HEK293 (cell line): ENCODE data around the gene S1PR1.
A peak's percentile ranks its signal among the peaks of the same experiment; 100 is the strongest.

ENCODE experiments used
- CTCF ChIA-PET: fragments of 350-600 bp; formaldehyde crosslinking; extraction: SDS; loops from one replicate; lab custom pipeline; 2021; ENCODE audit warnings: antibody characterized with exemption; lab: Yijun Ruan, JAX
- POLR2A ChIA-PET: fragments of 300-600 bp; formaldehyde crosslinking; extraction: SDS; loops from one replicate; lab custom pipeline; 2020; ENCODE audit warnings: antibody characterized with exemption, inconsistent platforms; lab: Yijun Ruan, JAX
- H3K27ac ChIP-seq: fragments of 200-500 bp; sonication (Bioruptor generic); 2 replicates; pipeline ENCODE4 v1.5.1; 2014; ENCODE audit warnings: low read depth, low read length, control low read depth, inconsistent platforms; ENCODE audit errors: extremely low read depth
- H3K36me3 ChIP-seq, 2 experiments: fragments of 200-500 bp in 1 of 2; sonication (Bioruptor generic) in 1 of 2; 1 replicate in 1 of 2; 2 replicates in 1 of 2; pipeline ENCODE4 v1.5.1; 2014 to 2017; ENCODE audit warnings: inconsistent platforms in 2 of 2, low read length in 2 of 2; ENCODE audit not compliant: control insufficient read depth in 2 of 2, insufficient read depth in 1 of 2
- H3K4me1 ChIP-seq: fragments of 200-500 bp; sonication (Bioruptor generic); 2 replicates; pipeline ENCODE4 v1.5.1; 2014; ENCODE audit warnings: mild to moderate bottlenecking, low read length, inconsistent platforms; ENCODE audit not compliant: control insufficient read depth, insufficient read depth
- H3K4me3 ChIP-seq: 2 replicates; pipeline ENCODE4 v1.5.1; 2011; ENCODE audit warnings: low read depth, mild to moderate bottlenecking, control low read depth, low read length, moderate library complexity
- H3K9me3 ChIP-seq: fragments of 200-500 bp; sonication (Bioruptor generic); 2 replicates; pipeline ENCODE4 v1.5.1; 2014; ENCODE audit warnings: low read depth, low read length, inconsistent platforms; ENCODE audit not compliant: control insufficient read depth, insufficient read depth
- GFI1B ChIP-seq: fragments of 450-650 bp; formaldehyde crosslinking; IDR thresholded peaks from 2 replicates; pipeline ENCODE4 v1.5.1; 2016; ENCODE audit warnings: missing biosample characterization, missing genetic modification characterization
- PRDM10 ChIP-seq: fragments of 450-650 bp; formaldehyde crosslinking; IDR thresholded peaks from 2 replicates; pipeline ENCODE4 v1.5.1; 2016; ENCODE audit warnings: missing biosample characterization, missing genetic modification characterization
- SP7 ChIP-seq: fragments of 450-650 bp; formaldehyde crosslinking; IDR thresholded peaks from 2 replicates; pipeline ENCODE4 v1.5.1; 2016; ENCODE audit warnings: missing biosample characterization, missing genetic modification characterization
- ZBTB17 ChIP-seq: fragments of 450-650 bp; formaldehyde crosslinking; IDR thresholded peaks from 2 replicates; pipeline ENCODE4 v1.5.1; 2016; ENCODE audit warnings: missing biosample characterization, missing genetic modification characterization
- ZBTB49 ChIP-seq: fragments of 450-650 bp; formaldehyde crosslinking; IDR thresholded peaks from 2 replicates; pipeline ENCODE4 v1.5.1; 2016; ENCODE audit warnings: missing biosample characterization, missing genetic modification characterization, low read depth
- ZNF274 ChIP-seq, 2 experiments: fragments of 200-500 bp in 1 of 2; fragments of 450-650 bp in 1 of 2; sonication (Bioruptor generic) in 1 of 2; formaldehyde crosslinking in 1 of 2; IDR thresholded peaks; 2 replicates each; pipeline versions ENCODE4 v1.5.1 to v1.6.1; 2014 to 2016; ENCODE audit warnings: borderline replicate concordance in 1 of 2, inconsistent platforms in 1 of 2, low read length in 1 of 2, missing biosample characterization in 1 of 2, missing genetic modification characterization in 1 of 2
- ZNF391 ChIP-seq: fragments of 450-650 bp; formaldehyde crosslinking; IDR thresholded peaks from 2 replicates; pipeline ENCODE4 v1.5.1; 2016; ENCODE audit warnings: low read depth, missing biosample characterization, missing genetic modification characterization, borderline replicate concordance
- ZNF600 ChIP-seq: fragments of 450-650 bp; formaldehyde crosslinking; IDR thresholded peaks from 2 replicates; pipeline ENCODE4 v1.5.1; 2016; ENCODE audit warnings: missing biosample characterization, missing genetic modification characterization
- TF ChIP-seq, protein P1 (sequence below): fragments of 450-650 bp; formaldehyde crosslinking; conservative IDR thresholded peaks from 2 replicates; pipeline ENCODE4 v1.5.1; 2016; ENCODE audit warnings: low read depth, missing biosample characterization, missing genetic modification characterization
- TF ChIP-seq, protein P2 (sequence below): fragments of 450-650 bp; IDR thresholded peaks from 2 replicates; pipeline ENCODE4 v1.5.1; 2018; ENCODE audit warnings: missing biosample characterization, mild to moderate bottlenecking, missing genetic modification characterization
- TF ChIP-seq, protein P3 (sequence below): fragments of 450-650 bp; formaldehyde crosslinking; IDR thresholded peaks from 2 replicates; pipeline ENCODE4 v1.5.1; 2016; ENCODE audit warnings: missing biosample characterization, missing genetic modification characterization

S1PR1 gene

GRCh38 chr1:101250656-101251272 lies 13.9 kb downstream of the S1PR1 start (continued):
- TF ChIP-seq, protein P1, sequence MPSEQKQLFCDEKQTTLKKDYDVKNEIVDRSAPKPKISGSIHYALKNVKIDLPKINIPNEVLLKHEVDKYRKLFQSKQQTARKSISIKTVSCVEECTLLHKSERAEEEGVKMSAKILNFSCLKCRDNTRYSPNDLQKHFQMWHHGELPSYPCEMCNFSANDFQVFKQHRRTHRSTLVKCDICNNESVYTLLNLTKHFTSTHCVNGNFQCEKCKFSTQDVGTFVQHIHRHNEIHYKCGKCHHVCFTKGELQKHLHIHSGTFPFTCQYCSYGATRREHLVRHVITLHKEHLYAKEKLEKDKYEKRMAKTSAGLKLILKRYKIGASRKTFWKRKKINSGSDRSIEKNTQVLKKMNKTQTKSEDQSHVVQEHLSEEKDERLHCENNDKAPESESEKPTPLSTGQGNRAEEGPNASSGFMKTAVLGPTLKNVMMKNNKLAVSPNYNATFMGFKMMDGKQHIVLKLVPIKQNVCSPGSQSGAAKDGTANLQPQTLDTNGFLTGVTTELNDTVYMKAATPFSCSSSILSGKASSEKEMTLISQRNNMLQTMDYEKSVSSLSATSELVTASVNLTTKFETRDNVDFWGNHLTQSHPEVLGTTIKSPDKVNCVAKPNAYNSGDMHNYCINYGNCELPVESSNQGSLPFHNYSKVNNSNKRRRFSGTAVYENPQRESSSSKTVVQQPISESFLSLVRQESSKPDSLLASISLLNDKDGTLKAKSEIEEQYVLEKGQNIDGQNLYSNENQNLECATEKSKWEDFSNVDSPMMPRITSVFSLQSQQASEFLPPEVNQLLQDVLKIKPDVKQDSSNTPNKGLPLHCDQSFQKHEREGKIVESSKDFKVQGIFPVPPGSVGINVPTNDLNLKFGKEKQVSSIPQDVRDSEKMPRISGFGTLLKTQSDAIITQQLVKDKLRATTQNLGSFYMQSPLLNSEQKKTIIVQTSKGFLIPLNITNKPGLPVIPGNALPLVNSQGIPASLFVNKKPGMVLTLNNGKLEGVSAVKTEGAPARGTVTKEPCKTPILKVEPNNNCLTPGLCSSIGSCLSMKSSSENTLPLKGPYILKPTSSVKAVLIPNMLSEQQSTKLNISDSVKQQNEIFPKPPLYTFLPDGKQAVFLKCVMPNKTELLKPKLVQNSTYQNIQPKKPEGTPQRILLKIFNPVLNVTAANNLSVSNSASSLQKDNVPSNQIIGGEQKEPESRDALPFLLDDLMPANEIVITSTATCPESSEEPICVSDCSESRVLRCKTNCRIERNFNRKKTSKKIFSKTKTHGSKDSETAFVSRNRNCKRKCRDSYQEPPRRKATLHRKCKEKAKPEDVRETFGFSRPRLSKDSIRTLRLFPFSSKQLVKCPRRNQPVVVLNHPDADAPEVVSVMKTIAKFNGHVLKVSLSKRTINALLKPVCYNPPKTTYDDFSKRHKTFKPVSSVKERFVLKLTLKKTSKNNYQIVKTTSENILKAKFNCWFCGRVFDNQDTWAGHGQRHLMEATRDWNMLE (tag by site-specific recombination) = no peak

DNA sequence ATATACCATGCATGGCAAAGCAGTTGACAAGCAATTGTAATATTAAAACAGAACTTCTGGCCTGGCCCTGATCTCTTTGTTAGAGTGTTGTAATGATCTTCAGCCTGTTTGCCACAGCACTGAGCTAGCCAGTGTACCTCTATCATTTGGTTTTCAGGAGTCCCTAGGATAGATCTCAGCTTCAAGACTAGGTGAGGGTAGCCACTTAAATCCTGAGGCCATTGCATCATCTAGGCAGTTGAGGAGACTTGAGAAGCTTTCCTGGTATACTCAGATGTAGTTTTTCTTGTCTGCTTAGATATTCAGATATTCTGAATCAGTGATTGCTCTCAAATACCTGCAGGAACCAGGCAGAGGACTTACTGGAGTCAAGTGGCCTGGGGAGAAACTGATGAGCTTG lies 14.7 kb downstream of the S1PR1 start:
- Histone ChIP-seq H3K4me3 (no peak overlapping the region), H3K9me3 (no peaks in the 10 kb centered on the region), H3K4me1 (peaks cover 6% of the 10 kb centered on the region), H3K36me3 (no peaks in the 10 kb centered on the region), H3K27ac (peak overlapping the region; percentile 18; the same call in 1 of the 2 replicates)
- TF ChIP-seq ZBTB17 = peak; percentile 32; the same call in 1 of the 2 replicates
- TF ChIP-seq ZNF274 (IDR thresholded peaks at IDR 0.05; ENCODE audit: low read length) = no peak
- no peak for TF ChIP-seq ZNF274 (tag by site-specific recombination; IDR thresholded peaks at IDR 0.05; ENCODE audit: borderline replicate concordance)
- TF ChIP-seq ZNF600 (tag by site-specific recombination) = no peak
- TF ChIP-seq, protein P2, sequence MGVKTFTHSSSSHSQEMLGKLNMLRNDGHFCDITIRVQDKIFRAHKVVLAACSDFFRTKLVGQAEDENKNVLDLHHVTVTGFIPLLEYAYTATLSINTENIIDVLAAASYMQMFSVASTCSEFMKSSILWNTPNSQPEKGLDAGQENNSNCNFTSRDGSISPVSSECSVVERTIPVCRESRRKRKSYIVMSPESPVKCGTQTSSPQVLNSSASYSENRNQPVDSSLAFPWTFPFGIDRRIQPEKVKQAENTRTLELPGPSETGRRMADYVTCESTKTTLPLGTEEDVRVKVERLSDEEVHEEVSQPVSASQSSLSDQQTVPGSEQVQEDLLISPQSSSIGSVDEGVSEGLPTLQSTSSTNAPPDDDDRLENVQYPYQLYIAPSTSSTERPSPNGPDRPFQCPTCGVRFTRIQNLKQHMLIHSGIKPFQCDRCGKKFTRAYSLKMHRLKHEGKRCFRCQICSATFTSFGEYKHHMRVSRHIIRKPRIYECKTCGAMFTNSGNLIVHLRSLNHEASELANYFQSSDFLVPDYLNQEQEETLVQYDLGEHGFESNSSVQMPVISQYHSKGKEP (tag by site-specific recombination) = peak; percentile 45; the same call in 1 of the 2 replicates
- POLR2A ChIA-PET = interaction anchor here (1.3 to 2.5 kb wide), 2 partner anchors 13 to 16 kb away, joined by 5 to 6 read pairs; no protein-coding TSS in a partner anchor
- CTCF ChIA-PET = interaction anchor here (0.6 to 3.0 kb wide), 3 partner anchors 12 to 1138 kb away, joined by 4 to 20 read pairs (median 19); no protein-coding TSS in a partner anchor

DNA sequence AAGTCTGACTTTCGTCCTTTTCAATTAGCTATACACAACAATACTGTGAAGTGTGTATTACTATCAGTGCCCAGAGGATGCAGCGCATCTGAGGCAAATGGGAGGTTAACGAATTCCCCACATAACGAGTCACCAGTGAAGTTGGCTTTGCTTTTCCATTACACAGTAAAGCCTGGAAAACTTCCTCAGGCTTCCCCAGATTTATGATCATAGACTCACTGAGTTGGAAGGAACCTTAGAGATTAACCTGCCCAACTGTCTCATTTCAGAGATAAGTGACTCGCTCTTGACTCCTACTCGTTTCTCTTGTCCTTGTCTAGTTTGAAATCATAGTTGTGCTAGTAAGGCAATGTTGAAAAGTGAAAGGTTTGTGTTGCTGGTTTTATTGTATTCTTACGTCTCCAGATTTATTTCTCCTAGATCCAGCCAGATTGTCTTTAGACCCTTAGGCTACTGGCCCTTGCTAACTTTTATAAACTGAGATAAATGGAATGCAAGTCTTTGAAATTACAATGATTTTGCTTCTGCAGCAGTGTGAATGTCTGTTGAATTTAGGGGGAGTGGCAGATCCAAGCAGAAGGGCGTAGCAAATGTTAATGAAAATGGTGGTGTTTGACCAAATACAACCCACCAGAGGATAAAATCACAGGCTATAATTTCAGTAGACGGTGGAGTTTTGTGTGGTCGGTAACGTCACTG lies 17.3 kb downstream of the S1PR1 start:
- Histone ChIP-seq H3K27ac (peak overlapping the region; percentile 18; the same call in 1 of the 2 replicates), H3K9me3 (no peaks in the 10 kb centered on the region), H3K36me3 (no peaks in the 10 kb centered on the region), H3K4me3 (no peak overlapping the region), H3K4me1 (peaks cover 12% of the 10 kb centered on the region)
- CTCF ChIA-PET = interaction anchor here (1.1 kb wide), 1 partner anchor 34 kb away, joined by 7 read pairs; no protein-coding TSS in a partner anchor
- POLR2A ChIA-PET = no interaction called here
- TF ChIP-seq SP7 = peak; percentile 48; the same call in 1 of the 2 replicates
- TF ChIP-seq, protein P3, sequence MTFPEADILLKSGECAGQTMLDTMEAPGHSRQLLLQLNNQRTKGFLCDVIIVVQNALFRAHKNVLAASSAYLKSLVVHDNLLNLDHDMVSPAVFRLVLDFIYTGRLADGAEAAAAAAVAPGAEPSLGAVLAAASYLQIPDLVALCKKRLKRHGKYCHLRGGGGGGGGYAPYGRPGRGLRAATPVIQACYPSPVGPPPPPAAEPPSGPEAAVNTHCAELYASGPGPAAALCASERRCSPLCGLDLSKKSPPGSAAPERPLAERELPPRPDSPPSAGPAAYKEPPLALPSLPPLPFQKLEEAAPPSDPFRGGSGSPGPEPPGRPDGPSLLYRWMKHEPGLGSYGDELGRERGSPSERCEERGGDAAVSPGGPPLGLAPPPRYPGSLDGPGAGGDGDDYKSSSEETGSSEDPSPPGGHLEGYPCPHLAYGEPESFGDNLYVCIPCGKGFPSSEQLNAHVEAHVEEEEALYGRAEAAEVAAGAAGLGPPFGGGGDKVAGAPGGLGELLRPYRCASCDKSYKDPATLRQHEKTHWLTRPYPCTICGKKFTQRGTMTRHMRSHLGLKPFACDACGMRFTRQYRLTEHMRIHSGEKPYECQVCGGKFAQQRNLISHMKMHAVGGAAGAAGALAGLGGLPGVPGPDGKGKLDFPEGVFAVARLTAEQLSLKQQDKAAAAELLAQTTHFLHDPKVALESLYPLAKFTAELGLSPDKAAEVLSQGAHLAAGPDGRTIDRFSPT (tag by site-specific recombination) = peak; percentile 53
- TF ChIP-seq ZNF391 (tag by site-specific recombination) = no peak
- 0 out of 2 replicates have a peak, but pooled peaks have one; percentile 43 for TF ChIP-seq PRDM10 (tag by site-specific recombination)
- no peak for TF ChIP-seq ZBTB49 (tag by site-specific recombination)
- TF ChIP-seq GFI1B (tag by site-specific recombination) = 0 out of 2 replicates have a peak, but pooled peaks have one; percentile 49
- TF ChIP-seq ZBTB17 = peak; percentile 65
